T-helper 1 cell treated with Interleukin-12 subunit alpha and Interleukin-12 subunit beta and Interleukin-4 antibody, amounts not matched to agents 30 ng/mL and 1 ng/mL, for 36 hours (primary cell): Measurements from ENCODE around the gene SRPX. TPM values are rescaled to one million over a fixed set of nuclear protein-coding genes. Genes with fewer than 3 reads are reported as not detected.

Experiments used
- intact Hi-C: fragments of 100-400 bp; cut with micrococcal nuclease; formaldehyde crosslinking; loops from one replicate; pipeline ENCODE4 v1.15.1; 2024
- total RNA-seq: library from RNA; stranded (reverse); gene quantifications from 2 replicates; pipeline ENCODE4 v1.2.3, GENCODE V29; 2022

The SRPX gene
- total RNA-seq, 1 donor from 2014 or later, result not detected

DNA sequence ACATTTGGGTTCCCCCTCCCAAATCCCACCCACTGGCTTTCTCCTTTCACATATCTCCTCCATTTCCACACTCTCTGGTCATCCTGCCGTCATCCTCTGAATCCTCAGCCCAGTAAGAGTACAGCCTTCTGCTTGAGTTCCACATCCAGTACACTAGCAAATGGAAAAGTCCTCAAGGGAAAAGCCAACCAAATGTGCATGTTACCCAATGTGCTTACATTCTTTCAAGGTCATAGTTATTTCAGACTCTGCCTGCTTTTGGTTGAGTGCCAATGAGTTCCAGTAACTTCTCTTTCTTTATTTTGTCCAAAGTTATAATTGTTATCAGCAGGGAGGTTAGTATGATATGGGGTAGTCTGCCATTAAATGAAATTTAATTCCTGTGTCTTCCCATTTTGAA, 78.1 kb downstream of the SRPX start:
- intact Hi-C loops, result no loop called here

DNA sequence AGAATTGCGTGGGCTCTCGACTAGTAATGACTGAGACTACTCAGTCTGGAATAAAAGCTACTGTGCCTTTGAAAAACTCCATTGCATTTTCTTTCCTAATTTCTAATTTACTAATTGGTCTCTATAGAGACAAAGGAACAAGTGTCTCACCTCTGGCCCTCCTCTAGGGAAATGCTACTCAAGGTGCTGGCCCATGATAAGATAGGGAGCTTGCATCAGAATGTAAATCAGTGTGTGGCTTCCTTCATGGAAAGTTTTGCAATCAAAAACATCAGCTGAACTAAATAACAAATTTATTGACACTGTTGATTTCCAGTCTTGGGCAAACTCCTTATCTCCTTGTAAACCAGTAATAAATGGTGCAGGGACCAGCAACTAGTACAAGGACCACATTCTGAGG, 81.8 kb downstream of the SRPX start:
- intact Hi-C loops, result no loop called here

DNA sequence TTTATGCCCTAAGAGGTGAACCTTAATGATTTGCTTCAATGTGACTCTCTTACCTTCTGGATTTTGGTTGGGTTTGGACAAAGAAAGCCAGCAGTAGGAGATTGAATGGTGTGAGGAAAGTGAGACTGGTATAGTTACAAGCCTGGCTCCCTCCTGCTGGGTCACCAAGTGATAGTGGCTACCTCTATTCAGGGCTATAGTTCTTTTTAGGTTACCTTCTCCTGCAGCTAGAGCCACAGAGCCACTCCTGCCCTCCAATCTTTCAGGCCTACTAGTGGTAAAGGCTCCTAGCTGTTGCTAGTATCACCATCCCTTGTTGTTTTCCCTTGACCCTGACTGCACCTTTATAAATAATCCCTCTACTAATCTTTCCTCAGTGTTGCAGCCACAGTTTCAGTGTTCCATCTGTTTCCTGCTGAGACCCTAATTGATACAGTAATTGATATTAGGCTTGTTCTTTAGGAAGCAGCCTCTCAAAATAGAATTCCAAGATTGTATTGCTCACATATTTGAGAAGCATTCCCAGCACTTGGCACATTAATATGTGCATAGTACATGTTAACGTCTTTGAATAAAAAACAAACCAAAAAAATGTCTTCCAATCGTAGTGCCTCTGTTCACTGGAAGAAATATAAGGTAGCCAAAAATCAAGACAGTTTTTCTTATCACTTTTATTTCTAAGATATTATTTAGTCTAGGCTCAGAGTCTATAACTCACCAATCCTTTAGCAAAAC, 82.3 kb downstream of the SRPX start:
- intact Hi-C loops, result no loop called here

DNA sequence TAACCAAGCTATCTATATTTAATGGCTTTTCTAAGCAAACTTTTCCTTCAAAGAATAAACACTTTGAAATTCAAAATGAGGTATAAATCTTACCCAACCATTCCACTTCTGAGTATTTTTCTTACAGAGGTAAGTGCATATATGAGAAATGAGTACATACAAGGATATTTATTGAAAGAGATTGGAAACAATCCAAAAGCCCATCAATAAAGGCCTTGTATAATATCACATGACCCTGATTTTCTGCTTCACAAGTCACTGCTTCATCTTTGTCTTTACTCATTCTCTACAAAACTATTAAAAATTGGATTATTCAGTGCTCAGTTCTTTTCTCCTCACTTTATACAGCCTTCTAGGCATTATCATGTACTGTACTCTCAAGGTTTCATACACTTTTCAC, 91.3 kb downstream of the SRPX start:
- intact Hi-C loops, result no loop called here

DNA sequence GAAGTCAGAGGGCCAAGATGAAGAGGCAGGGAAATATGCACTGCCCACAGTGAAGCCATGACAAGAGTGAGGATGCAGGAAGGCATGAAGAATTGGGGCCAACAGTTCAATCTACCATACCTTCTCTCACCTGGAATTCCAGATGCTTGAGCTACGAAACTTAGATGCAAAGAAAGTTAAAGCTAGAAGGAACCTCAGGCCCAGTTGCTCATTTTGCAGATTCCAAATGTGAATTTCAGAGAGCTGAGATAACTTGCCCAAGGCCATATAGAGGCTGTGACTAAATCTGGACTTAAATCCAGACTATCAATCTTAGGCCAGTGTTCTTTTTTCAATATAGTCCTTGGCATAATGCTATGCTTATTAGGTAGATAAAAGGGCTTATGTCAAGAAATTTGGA, 92.7 kb downstream of the SRPX start:
- intact Hi-C loops, result no loop called here

DNA sequence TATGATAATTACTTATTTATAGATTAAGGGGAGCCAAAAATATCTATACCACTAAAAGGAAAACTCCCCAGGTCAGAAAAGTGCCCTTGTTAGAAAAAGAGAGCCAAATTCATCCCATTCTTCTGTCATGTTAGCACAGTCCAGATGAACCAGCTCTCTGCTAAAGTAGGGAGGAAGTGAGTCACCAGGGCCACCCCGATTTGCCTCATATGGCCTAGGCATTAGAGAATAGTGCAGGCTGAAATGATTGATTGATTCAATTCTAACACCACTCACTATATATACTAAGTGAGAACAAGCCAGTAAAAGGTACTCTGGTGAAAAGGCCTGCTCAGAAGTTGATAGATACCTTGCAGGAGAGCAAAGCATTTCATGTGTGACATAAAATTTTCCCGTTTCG, 94.5 kb downstream of the SRPX start:
- intact Hi-C loops, result no loop called here

DNA sequence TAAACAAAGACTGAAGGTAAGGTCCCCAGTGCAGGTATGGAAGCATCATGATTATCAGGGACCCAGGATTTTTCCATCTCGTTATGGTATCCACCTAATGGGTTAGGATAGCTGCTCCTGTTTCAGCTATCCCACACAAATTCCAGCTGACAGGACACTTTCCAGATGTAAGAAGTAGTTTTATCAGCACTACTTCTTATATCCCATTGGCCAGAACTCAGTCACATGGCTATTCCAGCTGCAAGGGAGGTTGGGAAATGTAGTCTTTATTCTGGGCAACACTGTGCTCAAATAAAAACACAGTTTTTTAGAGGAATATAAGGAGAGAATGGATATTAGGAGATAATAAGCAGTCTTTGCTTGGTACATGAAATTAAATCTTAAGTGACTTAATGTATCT, 96.7 kb downstream of the SRPX start:
- intact Hi-C loops, result no loop called here

DNA sequence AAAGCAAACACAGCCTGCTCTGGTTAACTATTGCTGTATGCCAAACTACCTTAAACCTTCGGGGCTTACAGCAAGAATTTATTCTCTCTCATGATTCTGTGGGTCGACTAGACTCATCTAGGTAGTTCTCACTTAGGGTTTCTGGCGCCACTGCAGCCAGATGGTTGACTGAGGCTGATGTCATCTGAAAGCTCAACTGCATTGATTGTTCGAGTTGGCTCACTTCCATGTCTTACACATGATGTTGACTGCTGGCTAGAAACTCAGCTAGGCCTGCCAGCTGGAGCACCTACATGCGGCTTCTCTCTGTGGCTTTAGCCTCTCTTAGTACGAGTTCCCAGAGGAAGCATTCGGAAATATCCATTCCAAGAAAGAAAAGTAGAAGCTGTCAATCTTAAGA, 103.2 kb downstream of the SRPX start:
- intact Hi-C loops, result no loop called here

DNA sequence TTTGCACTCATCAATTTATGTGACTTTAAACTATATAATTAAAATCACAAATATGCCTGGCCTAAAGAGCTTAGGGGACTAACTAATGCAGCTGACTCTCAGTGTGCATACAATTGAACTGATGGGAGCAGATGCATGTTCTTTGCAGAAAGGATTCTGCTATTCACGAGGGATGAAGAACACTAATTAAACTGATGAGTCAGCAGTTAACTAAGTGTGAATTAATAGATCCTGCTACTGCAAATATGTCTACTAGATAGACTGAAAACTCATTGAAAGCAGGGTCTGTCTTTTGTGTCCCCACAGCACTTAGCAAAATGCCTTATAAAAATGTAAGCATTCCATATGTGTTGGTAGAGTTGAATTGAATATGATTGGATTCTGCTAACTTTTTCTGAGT, 104.0 kb downstream of the SRPX start:
- intact Hi-C loops, result no loop called here

DNA sequence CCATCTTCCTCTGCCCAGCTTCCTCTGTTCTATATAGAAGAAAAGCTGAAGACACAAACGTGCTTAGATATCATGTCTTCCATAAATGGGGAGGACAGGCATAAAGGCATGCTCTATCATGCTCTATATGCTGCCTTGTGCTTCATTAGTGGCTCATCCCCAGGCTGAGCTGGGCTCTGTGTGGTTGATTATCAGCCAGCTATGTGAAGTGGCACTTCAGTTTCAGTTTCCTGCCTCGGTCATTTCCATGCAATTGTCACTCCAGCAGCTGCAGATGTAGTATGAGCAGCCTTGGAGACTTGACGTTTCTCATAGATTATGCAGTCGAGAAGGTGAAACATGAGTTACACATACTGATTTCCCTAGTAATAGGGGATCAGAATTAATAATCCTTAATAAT, 108.1 kb downstream of the SRPX start:
- intact Hi-C loops, result no loop called here

DNA sequence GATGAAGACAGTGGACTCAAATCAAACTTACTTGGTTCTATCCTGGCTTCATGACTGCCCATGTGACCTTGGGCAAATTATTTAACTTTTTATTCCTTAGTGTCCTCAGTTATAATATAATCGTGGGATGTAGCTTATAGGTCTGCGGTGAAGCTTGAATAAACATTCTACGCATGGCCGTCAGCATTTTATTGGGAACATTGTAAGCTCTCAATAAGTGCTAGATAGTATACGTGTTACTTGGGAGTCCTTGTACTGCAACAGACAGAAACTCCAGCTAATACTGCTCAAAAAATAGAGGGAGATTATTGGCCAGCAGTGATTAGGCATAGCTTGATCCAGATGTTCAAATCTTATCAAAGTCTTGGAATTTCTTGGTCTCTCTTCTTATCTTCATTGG, 109.5 kb downstream of the SRPX start:
- intact Hi-C loops, result no loop called here

DNA sequence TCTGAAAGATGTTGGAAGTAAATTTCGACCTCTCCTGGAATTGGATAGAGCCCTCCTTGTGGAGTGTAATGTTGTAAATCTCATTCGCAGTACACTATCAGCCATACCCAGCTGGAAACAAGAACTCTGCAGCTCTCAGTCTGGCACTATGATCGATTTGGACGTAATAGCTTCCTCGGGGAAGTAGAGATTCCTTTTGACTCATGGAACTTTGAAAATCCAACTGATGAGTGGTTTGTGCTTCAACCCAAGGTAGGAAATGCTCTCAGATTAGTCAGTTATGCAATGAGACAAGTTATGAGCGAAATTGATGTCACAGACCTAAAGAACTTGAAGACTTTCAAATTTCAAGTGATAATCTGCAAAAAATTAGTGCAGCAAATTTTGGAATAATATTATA, 110.4 kb downstream of the SRPX start:
- intact Hi-C loops, result no loop called here

DNA sequence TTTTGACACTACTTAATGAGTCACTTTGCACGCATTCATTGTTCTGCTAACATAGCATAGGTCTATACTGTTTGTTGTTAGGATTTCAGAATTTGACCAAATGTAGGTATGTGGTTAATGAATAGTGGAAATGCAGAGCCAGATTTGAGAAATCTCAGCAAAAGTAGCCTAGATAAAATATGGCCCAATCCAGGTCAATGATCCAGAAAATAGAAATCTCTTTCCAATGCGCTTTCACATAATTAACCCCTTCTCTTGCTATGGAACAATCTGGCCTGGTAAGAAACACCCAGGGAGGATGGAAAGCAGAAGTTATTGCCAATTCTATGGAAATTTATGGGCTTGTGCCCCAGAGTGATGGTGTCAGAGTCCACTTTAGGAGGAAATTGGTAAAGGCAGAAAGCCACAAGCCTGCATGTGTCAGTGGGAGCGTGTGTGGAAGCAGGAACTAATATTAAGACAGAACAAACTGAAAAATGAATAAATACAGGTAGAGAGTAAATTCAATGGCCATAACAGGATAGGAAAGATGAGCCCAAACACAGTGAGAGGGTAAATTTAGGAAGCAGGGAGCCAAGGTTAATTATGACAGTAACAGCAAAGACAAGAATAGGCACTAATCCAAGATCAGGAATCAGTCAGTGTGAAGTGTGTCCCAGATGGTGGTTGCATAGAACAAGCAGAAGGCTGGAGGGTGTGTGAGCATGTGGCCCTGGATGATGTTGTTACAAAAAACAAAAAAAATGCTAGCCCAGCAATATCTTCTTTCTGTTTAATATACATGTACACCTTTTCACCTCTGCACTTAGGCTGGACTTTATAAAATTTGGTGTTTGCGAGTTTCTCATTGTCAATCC, 111.4 kb downstream of the SRPX start:
- intact Hi-C loops, result no loop called here

DNA sequence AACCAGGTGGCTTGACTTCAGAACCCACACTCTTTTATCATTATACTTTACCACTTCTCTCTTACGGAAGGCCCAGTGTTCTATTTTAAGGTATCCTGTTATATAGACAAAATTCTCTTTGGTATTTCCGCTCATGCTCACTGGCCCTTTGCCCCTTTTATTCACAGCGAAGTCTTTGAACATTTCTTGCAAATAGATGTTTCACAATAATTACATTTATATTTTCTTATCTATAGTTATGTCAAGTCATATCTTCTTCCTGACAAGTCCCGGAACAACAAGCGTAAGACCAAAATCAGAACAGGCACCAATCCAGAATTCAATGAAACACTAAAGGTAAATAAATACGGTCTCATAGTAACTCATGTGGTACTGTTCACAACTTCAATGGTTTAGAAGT, 112.3 kb downstream of the SRPX start:
- intact Hi-C loops, result no loop called here

DNA sequence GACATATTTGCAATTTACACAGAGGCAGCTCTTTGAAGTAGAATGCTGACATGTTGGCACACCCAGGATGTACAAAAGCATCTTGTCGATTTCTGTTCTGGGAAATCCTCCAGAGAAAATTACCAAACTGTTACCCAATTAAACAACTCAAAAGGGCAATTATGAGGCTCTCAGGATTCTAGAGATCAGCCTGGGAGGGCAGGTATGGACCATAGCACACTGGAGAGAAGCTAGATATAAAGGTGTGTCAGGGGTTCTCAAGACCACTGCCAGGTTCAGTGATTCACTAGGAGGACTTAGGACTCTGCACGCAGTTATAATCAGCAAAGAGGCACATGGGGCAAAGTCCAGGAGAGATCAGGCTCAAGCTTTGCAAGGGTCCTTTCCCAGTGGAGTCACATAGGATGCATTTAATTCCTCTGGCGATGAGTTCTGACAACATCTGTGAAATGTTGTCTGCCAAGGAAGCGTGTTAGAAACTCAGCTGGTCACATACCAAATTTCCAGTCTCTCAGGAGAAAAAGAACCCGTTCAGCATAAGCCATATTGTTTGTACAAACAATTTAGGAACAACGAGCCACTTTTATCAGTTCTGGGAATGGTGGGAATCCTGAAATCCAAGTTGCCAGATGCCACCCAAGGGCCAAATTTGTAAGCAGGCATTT, 113.5 kb downstream of the SRPX start:
- intact Hi-C loops, result no loop called here

DNA sequence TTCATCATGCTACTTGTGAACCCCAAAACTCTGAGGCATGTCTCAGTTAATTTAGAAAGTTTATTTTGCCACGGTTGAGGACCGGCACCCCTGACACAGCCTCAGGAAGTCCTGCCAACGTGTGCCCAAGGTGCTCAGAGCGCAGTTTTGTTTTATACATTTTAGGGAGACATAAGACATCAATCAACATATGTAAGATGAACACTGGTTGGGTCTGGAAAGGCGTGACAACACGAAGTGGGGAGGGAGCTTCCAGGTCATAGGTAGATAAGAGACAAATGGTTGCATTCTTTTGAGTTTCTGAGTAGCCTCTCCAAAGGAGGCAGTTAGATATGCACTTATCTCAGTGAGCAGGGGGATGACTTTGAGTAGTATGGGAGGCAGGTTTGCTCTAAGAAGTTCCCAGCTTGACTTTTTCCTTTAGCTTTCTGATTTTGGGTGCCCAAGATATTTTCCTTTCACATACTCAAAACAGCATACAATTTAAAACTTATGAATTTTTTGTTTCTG, 115.4 kb downstream of the SRPX start:
- intact Hi-C loops, result no loop called here

DNA sequence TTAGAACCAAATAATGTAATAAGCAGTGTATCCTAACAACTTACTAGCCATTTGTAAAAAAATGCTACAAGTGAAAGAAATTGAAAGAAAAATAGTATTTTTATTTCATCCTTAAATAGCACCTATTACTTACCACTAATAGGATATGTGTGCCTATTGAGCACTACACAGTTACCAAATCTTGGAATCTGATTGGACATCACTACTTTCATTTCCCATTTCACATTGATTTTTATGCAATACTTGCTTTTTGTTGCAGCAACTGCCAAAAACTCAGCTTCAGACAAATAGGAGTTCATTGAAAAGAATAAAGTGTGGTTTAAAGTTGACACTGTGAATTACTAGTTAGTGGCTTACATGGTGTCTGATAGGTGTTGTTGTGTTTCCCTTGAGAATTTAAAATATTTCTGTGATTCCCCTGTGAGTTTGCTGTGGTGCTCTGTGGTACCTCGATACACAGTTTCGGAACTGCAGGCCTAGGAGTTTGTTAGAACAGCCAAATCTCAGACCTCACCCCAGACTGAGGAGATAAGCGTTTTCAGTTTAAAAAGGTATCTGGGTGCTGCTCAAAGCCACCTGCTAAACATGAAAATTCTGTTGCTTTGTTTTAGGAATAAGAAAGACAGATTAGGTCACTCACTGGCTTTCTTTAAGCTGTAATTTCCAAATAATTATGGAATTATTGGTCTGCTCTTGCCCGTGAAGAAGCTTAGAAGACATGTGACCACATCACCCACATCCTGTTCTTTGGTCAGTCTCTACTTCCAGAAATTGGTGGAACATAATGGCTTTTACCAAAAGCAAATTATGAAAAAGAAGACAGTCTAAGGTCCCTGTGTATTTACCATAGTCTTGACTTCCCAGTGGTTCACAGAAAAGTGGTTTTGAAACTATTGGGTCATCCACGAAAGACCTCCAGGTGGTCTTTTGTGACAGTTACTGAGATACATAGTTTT, 116.5 kb downstream of the SRPX start:
- intact Hi-C loops, result no loop called here

DNA sequence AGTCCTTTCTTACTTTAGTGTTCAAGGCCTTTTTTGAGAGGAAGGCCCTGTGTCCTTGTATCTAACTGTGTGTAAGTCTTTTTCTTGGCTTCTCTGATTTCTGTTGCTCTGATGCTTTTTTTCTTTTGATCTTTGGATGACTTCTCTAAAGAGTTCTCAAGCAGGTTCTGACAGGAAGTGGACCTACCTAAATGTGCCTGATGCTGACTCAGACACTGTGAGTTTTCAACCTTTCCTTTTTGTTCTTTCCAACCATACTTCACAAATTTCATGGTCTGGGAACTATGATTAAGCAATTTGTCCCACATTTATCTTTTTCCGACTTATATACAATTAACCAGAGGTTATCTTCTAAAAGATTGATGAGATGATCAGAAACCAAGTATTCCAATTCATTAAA, 117.8 kb downstream of the SRPX start:
- intact Hi-C loops, result no loop called here

DNA sequence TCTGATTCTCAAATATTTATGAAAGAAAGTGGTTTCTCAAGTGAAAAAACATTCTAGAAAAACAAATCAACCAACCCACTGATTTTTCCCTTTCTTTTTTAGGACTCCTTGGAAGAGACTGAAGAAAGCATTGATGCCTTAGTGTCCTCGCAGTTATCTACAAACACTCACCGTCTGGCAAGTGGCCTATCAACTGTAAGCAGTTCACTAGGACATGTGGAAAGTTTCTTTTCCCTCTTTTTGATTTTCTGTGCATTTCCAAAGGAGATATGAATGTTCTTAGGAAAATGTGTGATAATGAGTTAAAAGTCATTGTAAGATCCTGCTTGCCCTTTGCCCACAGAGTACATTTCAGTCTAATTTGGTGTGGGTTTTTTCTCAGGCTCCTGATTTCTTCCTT, 118.4 kb downstream of the SRPX start:
- intact Hi-C loops, result no loop called here

DNA sequence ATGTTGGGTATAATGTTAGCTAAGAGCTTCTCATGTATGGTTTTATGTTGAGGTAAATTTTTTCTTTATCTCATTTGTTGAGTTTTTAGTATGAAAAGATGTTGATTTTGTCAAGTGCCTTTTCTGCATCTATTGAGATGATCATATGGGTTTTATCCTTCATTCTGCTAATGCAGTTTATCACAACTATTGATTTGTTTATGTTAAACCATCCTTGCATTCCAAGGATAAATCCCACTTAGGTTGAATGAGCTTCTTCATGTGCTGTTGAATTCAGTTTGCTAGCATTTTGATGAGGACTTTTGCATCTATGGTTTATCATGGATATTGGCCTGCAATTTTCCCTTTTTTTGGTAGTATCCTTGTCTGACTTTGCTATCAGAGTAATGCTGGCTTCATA, 121.0 kb downstream of the SRPX start:
- intact Hi-C loops, result no loop called here
